ENCODE data around the gene QPRT. TPM values are rescaled to one million over a fixed set of nuclear protein-coding genes. Genes with fewer than 3 reads are reported as not detected.
A peak's percentile ranks its signal among the peaks of the same experiment; 100 is the strongest.

QPRT gene
- total RNA-seq, 1 experiment from 2014 or later = 0.52 TPM

DNA sequence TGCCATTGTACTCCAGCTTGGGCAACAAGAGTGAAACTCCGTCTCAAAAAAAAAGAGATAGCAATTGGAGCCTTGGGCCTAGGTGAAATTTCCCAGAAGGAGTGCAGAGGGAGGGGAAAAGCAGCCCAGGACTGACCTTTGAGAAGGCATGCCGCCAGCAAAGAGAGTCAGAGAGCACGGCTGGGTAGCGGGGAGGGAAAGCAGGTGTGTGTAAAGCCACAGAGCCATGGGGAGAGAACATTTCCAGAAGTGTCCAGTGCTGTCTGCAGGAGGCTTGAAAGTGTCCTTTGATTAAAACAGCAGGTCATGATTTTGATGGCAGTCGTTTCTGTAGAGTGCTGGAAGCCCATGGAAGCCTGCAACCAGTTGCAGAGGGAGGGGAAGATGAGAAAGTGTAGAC lies 58.7 kb downstream of the QPRT start:
- ATAC-seq (peak; percentile 54; the same call in 1 of the 2 replicates), DNase-seq (ENCODE audit: low read depth, low spot score) (no peak)
- Histone ChIP-seq H3K79me2 (ENCODE audit: insufficient read depth, low read length) (no peaks in the 10 kb centered on the region), H3K4me3 (replicated peaks in 1 of 2; ENCODE audit: low read depth in 1 of 2, low read length in 2 of 2) (no peak overlapping the region), H3K27me3 (ENCODE audit: insufficient read depth, low read length) (no peaks in the 10 kb centered on the region), H3K4me2 (ENCODE audit: low read length) (no peak overlapping the region), H3K9ac (ENCODE audit: low read length) (no peak overlapping the region), H4K20me1 (ENCODE audit: insufficient read depth) (no peaks in the 10 kb centered on the region), H3K9me3 (ENCODE audit: control insufficient read depth in 1 of 2, insufficient read depth in 1 of 2, low read depth in 1 of 2, low read length in 2 of 2) (no peaks in the 10 kb centered on the region), H3K36me3 (ENCODE audit: control insufficient read depth in 1 of 2, insufficient read depth in 2 of 2, low read length in 2 of 2) (no peaks in the 10 kb centered on the region), H2AFZ (ENCODE audit: low read depth, low read length, poor library complexity, severe bottlenecking) (no peak overlapping the region), H3K4me1 (ENCODE audit: control insufficient read depth in 1 of 2, insufficient read depth in 2 of 2, low read length in 2 of 2) (no peaks in the 10 kb centered on the region), H3K27ac (ENCODE audit: low read depth, low read length) (no peak overlapping the region), H3K9me2 (ENCODE audit: insufficient read depth) (no peaks in the 10 kb centered on the region)
- BruUV-seq (replicated peaks) = no TSS peak
- intact Hi-C loops (cut with micrococcal nuclease) = no loop called here
- ChIA-PET POLR2A (no interaction called here), RAD21 (ENCODE audit: low non-redundant PET in 1 of 2, low total read pairs in 2 of 2, uncharacterized antibody in 2 of 2, unreplicated experiment in 2 of 2) (no interaction called here), CTCF (no interaction called here)
- no peak for TF ChIP-seq ELF1 (IDR thresholded peaks at IDR 0.05; ENCODE audit: borderline replicate concordance, low read depth)
- no peak for TF ChIP-seq POLR2AphosphoS5 (IDR thresholded peaks at IDR 0.05; ENCODE audit: low read depth, low read length)
- TF ChIP-seq TCF7L2 (IDR thresholded peaks at IDR 0.05; ENCODE audit: borderline replicate concordance, extremely low read depth, insufficient read depth, insufficient read length) = no peak
- TF ChIP-seq, protein P1, sequence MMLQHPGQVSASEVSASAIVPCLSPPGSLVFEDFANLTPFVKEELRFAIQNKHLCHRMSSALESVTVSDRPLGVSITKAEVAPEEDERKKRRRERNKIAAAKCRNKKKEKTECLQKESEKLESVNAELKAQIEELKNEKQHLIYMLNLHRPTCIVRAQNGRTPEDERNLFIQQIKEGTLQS (IDR thresholded peaks at IDR 0.05) = no peak
- TF ChIP-seq CBX3 (IDR thresholded peaks at IDR 0.05; ENCODE audit: low read depth) = no peak
- no peak for TF ChIP-seq CEBPB (IDR thresholded peaks at IDR 0.05; ENCODE audit: low read depth)

DNA sequence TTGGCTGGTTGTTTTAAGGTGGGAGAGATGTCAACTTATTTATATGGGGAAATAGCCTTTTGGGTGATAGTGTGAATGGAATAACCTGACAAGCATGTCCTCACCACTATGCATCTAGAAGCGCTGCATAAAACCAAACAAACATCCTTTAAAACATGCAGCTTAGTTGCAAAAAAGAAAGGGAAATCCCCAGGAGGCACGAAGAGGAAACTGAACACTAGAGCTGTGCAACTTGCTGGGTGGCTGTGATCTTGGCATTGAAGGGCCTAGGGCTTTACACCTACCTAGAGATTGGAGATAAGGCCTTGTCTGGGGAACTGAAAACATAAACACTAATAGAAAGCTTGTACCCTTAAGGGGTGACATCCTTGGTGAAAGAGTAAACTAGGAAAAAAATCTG lies 59.5 kb downstream of the QPRT start:
- no peak overlapping the region for H3K9ac ChIP-seq (ENCODE audit: low read length)
- H4K20me1 ChIP-seq (ENCODE audit: insufficient read depth) = no peaks in the 10 kb centered on the region
- intact Hi-C loops (cut with micrococcal nuclease) = no loop called here
- no peak for DNase-seq (ENCODE audit: low read depth, low spot score)
- no peak overlapping the region for H2AFZ ChIP-seq (ENCODE audit: low read depth, low read length, poor library complexity, severe bottlenecking)
- ChIA-PET POLR2A (no interaction called here), CTCF (interaction anchor here (1.2 kb wide), 1 partner anchor 9 kb away, joined by 4 read pairs; no protein-coding TSS in a partner anchor), RAD21 (ENCODE audit: low non-redundant PET in 1 of 2, low total read pairs in 2 of 2, uncharacterized antibody in 2 of 2, unreplicated experiment in 2 of 2) (no interaction called here)
- H3K4me2 ChIP-seq (ENCODE audit: low read length) = no peak overlapping the region
- no peaks in the 10 kb centered on the region for H3K9me3 ChIP-seq (ENCODE audit: control insufficient read depth in 1 of 2, insufficient read depth in 1 of 2, low read depth in 1 of 2, low read length in 2 of 2)
- no TSS peak for BruUV-seq (replicated peaks)
- no peak for ATAC-seq
- no peaks in the 10 kb centered on the region for H3K79me2 ChIP-seq (ENCODE audit: insufficient read depth, low read length)
- no peaks in the 10 kb centered on the region for H3K27me3 ChIP-seq (ENCODE audit: insufficient read depth, low read length)
- no peaks in the 10 kb centered on the region for H3K36me3 ChIP-seq (ENCODE audit: control insufficient read depth in 1 of 2, insufficient read depth in 2 of 2, low read length in 2 of 2)
- TF ChIP-seq SIN3A (IDR thresholded peaks at IDR 0.05; ENCODE audit: low read depth) (no peak), ELF1 (IDR thresholded peaks at IDR 0.05; ENCODE audit: borderline replicate concordance, low read depth) (no peak), SRF (IDR thresholded peaks at IDR 0.05; ENCODE audit: low read depth) (no peak), EGR1 (IDR thresholded peaks at IDR 0.05; ENCODE audit: low read depth) (no peak), POLR2A (IDR thresholded peaks at IDR 0.05; ENCODE audit: borderline replicate concordance, extremely low read depth, insufficient read depth, insufficient read length) (no peak), CEBPB (IDR thresholded peaks at IDR 0.05; ENCODE audit: low read depth) (no peak), RAD21 (IDR thresholded peaks at IDR 0.05; ENCODE audit: low read depth) (no peak), EZH2phosphoT487 (IDR thresholded peaks at IDR 0.05; ENCODE audit: borderline replicate concordance) (no peak), TCF7L2 (IDR thresholded peaks at IDR 0.05; ENCODE audit: borderline replicate concordance, extremely low read depth, insufficient read depth, insufficient read length) (no peak), ZFX (IDR thresholded peaks at IDR 0.05) (no peak)
- TF ChIP-seq, protein P2, sequence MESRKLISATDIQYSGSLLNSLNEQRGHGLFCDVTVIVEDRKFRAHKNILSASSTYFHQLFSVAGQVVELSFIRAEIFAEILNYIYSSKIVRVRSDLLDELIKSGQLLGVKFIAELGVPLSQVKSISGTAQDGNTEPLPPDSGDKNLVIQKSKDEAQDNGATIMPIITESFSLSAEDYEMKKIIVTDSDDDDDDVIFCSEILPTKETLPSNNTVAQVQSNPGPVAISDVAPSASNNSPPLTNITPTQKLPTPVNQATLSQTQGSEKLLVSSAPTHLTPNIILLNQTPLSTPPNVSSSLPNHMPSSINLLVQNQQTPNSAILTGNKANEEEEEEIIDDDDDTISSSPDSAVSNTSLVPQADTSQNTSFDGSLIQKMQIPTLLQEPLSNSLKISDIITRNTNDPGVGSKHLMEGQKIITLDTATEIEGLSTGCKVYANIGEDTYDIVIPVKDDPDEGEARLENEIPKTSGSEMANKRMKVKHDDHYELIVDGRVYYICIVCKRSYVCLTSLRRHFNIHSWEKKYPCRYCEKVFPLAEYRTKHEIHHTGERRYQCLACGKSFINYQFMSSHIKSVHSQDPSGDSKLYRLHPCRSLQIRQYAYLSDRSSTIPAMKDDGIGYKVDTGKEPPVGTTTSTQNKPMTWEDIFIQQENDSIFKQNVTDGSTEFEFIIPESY (IDR thresholded peaks at IDR 0.05; ENCODE audit: extremely low read depth, insufficient replicate concordance, low read length) = no peak
- TF ChIP-seq, protein P3, sequence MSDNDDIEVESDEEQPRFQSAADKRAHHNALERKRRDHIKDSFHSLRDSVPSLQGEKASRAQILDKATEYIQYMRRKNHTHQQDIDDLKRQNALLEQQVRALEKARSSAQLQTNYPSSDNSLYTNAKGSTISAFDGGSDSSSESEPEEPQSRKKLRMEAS (IDR thresholded peaks at IDR 0.05) = no peak
- TF ChIP-seq, protein P4, sequence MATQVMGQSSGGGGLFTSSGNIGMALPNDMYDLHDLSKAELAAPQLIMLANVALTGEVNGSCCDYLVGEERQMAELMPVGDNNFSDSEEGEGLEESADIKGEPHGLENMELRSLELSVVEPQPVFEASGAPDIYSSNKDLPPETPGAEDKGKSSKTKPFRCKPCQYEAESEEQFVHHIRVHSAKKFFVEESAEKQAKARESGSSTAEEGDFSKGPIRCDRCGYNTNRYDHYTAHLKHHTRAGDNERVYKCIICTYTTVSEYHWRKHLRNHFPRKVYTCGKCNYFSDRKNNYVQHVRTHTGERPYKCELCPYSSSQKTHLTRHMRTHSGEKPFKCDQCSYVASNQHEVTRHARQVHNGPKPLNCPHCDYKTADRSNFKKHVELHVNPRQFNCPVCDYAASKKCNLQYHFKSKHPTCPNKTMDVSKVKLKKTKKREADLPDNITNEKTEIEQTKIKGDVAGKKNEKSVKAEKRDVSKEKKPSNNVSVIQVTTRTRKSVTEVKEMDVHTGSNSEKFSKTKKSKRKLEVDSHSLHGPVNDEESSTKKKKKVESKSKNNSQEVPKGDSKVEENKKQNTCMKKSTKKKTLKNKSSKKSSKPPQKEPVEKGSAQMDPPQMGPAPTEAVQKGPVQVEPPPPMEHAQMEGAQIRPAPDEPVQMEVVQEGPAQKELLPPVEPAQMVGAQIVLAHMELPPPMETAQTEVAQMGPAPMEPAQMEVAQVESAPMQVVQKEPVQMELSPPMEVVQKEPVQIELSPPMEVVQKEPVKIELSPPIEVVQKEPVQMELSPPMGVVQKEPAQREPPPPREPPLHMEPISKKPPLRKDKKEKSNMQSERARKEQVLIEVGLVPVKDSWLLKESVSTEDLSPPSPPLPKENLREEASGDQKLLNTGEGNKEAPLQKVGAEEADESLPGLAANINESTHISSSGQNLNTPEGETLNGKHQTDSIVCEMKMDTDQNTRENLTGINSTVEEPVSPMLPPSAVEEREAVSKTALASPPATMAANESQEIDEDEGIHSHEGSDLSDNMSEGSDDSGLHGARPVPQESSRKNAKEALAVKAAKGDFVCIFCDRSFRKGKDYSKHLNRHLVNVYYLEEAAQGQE (IDR thresholded peaks at IDR 0.05; ENCODE audit: low read depth) = no peak
- H3K4me3 ChIP-seq (replicated peaks in 1 of 2; ENCODE audit: low read depth in 1 of 2, low read length in 2 of 2) = no peak overlapping the region
- no peak overlapping the region for H3K27ac ChIP-seq (ENCODE audit: low read depth, low read length)
- H3K4me1 ChIP-seq (ENCODE audit: control insufficient read depth in 1 of 2, insufficient read depth in 2 of 2, low read length in 2 of 2) = no peaks in the 10 kb centered on the region
- H3K9me2 ChIP-seq (ENCODE audit: insufficient read depth) = no peaks in the 10 kb centered on the region

Measured in HCT116 (cell line).